Measurements from ENCODE around the gene EFCC1. TPM values are rescaled to one million over a fixed set of nuclear protein-coding genes. Genes with fewer than 3 reads are reported as not detected.

EFCC1 gene
- polyA plus RNA-seq, 1 experiment = not detected

- no peaks in the 10 kb centered on the region for H3K36me3 ChIP-seq (ENCODE audit: control insufficient read depth, insufficient read depth, low read length)
- POLR2A ChIA-PET = no interaction called here
- H3K4me3 ChIP-seq (ENCODE audit: low read depth, low read length) = no peak overlapping the region
- H3K27me3 ChIP-seq (ENCODE audit: control insufficient read depth, insufficient read depth, low read length) = peaks cover 39% of the 10 kb centered on the region
- no peak for TF ChIP-seq CTCF (IDR thresholded peaks at IDR 0.05; ENCODE audit: insufficient read depth, low read depth, low read length)
- CTCF ChIA-PET = interaction anchor here (1.7 to 2.1 kb wide), 2 partner anchors 10 to 28 kb away, joined by 3 to 10 read pairs; no protein-coding TSS in a partner anchor
- no peak for DNase-seq (ENCODE audit: low read depth)
Observed at GRCh38 chr3:128999102-128999501, 2.0 kb upstream of the EFCC1 start.

GRCh38 chr3:129000742-129001100, 383 bp upstream of the EFCC1 start:
- no peak overlapping the region for H3K4me3 ChIP-seq (ENCODE audit: low read depth, low read length)
- CTCF ChIA-PET = no interaction called here
- POLR2A ChIA-PET = no interaction called here
- no peaks in the 10 kb centered on the region for H3K36me3 ChIP-seq (ENCODE audit: control insufficient read depth, insufficient read depth, low read length)
- DNase-seq (ENCODE audit: low read depth) = no peak
- no peak for TF ChIP-seq CTCF (IDR thresholded peaks at IDR 0.05; ENCODE audit: insufficient read depth, low read depth, low read length)
- peaks cover 37% of the 10 kb centered on the region for H3K27me3 ChIP-seq (ENCODE audit: control insufficient read depth, insufficient read depth, low read length)

DNA sequence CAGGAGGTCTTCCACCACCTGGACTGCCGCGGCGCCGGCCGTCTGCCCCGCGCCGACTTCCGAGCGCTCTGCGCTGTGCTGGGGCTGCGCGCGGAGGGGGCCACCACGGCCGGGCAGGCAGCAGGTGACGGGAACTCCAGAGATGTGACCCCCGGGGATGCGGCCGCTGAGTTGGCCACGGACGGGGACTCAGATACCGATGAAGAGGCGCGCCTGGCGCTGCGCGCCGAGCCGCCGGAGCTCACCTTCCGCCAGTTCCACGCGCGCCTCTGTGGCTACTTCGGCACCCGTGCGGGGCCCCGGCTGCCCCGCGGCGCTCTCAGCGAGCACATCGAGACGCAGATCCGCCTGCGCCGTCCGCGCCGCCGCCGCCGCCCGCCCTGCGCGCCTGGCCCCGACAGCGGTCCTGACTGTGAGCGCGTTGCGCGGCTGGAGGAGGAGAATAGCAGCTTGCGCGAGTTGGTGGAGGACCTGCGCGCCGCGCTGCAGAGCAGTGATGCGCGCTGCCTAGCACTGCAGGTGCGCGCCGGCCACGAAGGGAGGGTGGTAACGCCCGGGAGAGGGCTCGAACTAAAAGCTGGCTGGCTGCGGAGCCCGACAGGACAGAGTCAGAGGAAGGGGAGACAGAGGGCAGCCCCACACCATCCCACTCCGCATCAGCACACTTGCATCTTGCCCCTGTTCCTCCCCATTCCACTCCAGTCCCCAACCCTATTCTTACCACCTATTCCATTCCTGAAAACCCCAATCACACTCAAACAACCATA, 885 bp downstream of the EFCC1 start:
- H3K36me3 ChIP-seq (ENCODE audit: control insufficient read depth, insufficient read depth, low read length) = no peaks in the 10 kb centered on the region
- peaks cover 38% of the 10 kb centered on the region for H3K27me3 ChIP-seq (ENCODE audit: control insufficient read depth, insufficient read depth, low read length)
- H3K4me3 ChIP-seq (ENCODE audit: low read depth, low read length) = no peak overlapping the region
- DNase-seq (ENCODE audit: low read depth) = no peak
- POLR2A ChIA-PET = no interaction called here
- TF ChIP-seq CTCF (IDR thresholded peaks at IDR 0.05; ENCODE audit: insufficient read depth, low read depth, low read length) = no peak
- CTCF ChIA-PET = no interaction called here

DNA sequence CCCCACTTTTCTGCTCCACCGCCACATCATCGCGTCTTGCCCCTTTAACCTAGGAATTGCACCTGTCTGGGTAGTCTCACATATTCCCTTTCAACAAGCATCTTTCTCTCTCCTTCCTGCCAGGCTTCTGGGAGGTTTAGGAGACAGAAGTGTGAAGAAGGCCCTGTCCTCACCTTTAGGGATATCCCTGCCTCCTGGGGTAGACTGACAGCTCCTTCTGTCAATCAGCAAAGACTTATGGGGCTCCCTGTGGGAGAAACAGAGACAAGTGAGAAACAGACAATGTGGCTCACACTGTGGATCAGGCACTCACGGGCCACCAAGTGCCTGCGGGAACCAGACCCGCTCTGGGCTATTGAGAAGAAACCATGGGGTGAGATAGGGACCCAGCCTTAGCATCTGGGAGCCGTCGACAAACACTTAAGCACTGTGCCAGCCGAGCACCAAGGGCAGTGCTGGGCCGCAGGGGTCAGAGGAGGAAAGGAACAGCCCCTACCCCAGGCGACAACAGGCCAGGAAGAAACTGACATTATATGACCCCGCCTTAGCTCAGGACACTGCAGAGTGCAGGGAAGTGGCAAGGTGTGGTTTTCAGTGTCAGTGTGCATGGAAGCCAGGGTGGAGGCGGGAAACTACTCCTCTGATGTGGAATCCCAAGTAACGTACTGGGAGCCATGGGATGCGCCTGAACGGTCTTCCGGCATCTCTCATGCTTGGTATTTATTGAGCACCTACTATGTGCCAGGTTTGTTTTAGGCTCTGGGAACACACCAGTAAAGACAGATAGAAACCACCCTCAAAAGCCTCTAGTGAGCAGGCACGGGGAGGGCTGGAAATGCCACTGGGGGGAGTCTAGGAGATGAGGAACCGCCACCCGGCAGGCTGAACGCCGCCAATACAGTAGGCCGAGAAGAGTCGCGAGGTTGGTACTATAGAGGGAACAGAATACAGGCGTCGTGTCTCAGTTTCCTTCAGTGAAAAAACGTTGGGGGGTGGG, 1.8 kb downstream of the EFCC1 start:
- no peak for DNase-seq (ENCODE audit: low read depth)
- no peaks in the 10 kb centered on the region for H3K36me3 ChIP-seq (ENCODE audit: control insufficient read depth, insufficient read depth, low read length)
- no peak for TF ChIP-seq CTCF (IDR thresholded peaks at IDR 0.05; ENCODE audit: insufficient read depth, low read depth, low read length)
- POLR2A ChIA-PET = no interaction called here
- CTCF ChIA-PET = no interaction called here
- H3K4me3 ChIP-seq (ENCODE audit: low read depth, low read length) = no peak overlapping the region
- H3K27me3 ChIP-seq (ENCODE audit: control insufficient read depth, insufficient read depth, low read length) = peaks cover 41% of the 10 kb centered on the region

GRCh38 chr3:129003578-129004112, 2.5 kb downstream of the EFCC1 start:
- DNase-seq (ENCODE audit: low read depth) = no peak
- Histone ChIP-seq H3K4me3 (ENCODE audit: low read depth, low read length) (no peak overlapping the region), H3K36me3 (ENCODE audit: control insufficient read depth, insufficient read depth, low read length) (no peaks in the 10 kb centered on the region), H3K27me3 (ENCODE audit: control insufficient read depth, insufficient read depth, low read length) (peaks cover 43% of the 10 kb centered on the region)
- POLR2A ChIA-PET = no interaction called here
- no peak for TF ChIP-seq CTCF (IDR thresholded peaks at IDR 0.05; ENCODE audit: insufficient read depth, low read depth, low read length)
- CTCF ChIA-PET = interaction anchor here (1.5 kb wide), 1 partner anchor 13 kb away, joined by 3 read pairs; no protein-coding TSS in a partner anchor
